Lower lobe of right lung (tissue), 2 donors: ENCODE data around the gene TNIP3. TPM values are rescaled to one million over a fixed set of nuclear protein-coding genes. Genes with fewer than 3 reads are reported as not detected.

Source experiments
- ATAC-seq, 2 donors: fragments of 200-7000 bp; cut with Tn5 transposase; one replicate each; pipeline ENCODE4 v1.9.1; 2020 to 2022; ENCODE audit warnings: mild to moderate bottlenecking in 2 of 2, moderate library complexity in 2 of 2
- DNase-seq: peaks from one replicate; pipeline ENCODE4 v3.0.0-alpha.2; 2020
- H3K27ac ChIP-seq: fragments of 200-600 bp; one replicate; pipeline ENCODE4 v1.8.0; 2022
- H3K27me3 ChIP-seq: fragments of 200-600 bp; one replicate; pipeline ENCODE4 v1.8.0; 2022; ENCODE audit warnings: low read depth
- H3K36me3 ChIP-seq: fragments of 200-600 bp; one replicate; pipeline ENCODE4 v1.8.0; 2022; ENCODE audit warnings: mild to moderate bottlenecking
- H3K4me1 ChIP-seq: fragments of 200-600 bp; one replicate; pipeline ENCODE4 v1.8.0; 2022
- H3K4me3 ChIP-seq: fragments of 200-600 bp; one replicate; pipeline ENCODE4 v1.8.0; 2022; ENCODE audit warnings: mild to moderate bottlenecking
- H3K9me3 ChIP-seq: fragments of 200-600 bp; one replicate; pipeline ENCODE4 v1.8.0; 2022
- CTCF ChIP-seq: fragments of 200-600 bp; IDR thresholded peaks from one replicate; pipeline ENCODE4 v1.8.0; 2022; ENCODE audit warnings: antibody characterized with exemption, mild to moderate bottlenecking
- intact Hi-C: fragments of 100-400 bp; cut with DNase I; formaldehyde crosslinking; loops from one replicate; pipeline ENCODE4 v1.11.0; 2022
- total RNA-seq: library from RNA; stranded (reverse); fragmentation: NEBNext Ultra II Directional; extraction: Animal tissue kit (Norgen Biotek cat#: 25700); gene quantifications from one replicate; pipeline ENCODE4 v1.2.1, GENCODE V29; 2021
- donor health status: DM: no; HTN: yes; CAD: no; lungs with severe emphysema.

TNIP3 gene
- total RNA-seq, 1 donor from 2014 or later = 0.95 TPM

DNA sequence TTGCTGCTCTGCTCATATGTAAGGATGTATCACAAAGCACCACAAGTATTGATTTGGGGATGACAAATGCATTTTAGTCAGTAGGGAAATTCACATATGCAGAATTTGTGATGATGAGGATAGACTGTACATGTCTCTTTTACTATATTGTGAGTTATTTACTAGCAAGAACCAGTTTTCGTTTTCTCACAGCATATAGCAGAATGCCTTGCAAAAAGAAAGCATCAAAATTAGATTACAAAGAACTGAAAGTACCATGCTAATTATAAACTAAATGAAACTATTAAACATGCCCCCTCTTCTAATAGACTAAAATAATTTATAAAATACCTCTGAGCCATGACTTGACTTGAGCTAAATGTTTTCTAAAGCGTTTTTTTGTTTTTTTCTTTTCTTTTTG, 20.1 kb downstream of the TNIP3 start:
- no peak for TF ChIP-seq CTCF
- no peaks in the 10 kb centered on the region for H3K36me3 ChIP-seq
- no peaks in the 10 kb centered on the region for H3K4me1 ChIP-seq
- no peaks in the 10 kb centered on the region for H3K27me3 ChIP-seq
- H3K9me3 ChIP-seq = no peaks in the 10 kb centered on the region
- no peak overlapping the region for H3K4me3 ChIP-seq
- H3K27ac ChIP-seq = no peak overlapping the region
- DNase-seq = no peak
- intact Hi-C loops = no loop called here
- no peak for ATAC-seq

DNA sequence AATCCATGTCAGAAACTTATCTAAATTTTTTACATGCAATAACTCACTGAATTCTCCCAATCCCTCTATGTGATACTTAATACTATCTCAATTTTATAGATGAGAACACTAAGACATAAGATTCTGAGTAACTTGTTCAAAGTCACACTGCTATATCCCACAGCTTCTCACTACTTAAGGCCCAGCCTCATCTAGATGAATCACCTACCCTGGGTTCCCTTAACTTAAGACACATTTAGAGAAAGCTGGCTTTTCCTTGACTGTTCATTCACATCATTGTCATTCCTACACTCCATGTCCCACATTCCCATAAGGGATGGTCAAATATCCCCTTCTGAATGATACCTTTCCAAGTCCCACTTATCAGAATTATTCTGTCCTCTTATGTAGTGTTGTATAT, 21.0 kb downstream of the TNIP3 start:
- H3K36me3 ChIP-seq = no peaks in the 10 kb centered on the region
- H3K9me3 ChIP-seq = no peaks in the 10 kb centered on the region
- no peak overlapping the region for H3K27ac ChIP-seq
- no peak for TF ChIP-seq CTCF
- H3K4me1 ChIP-seq = no peaks in the 10 kb centered on the region
- no peak for DNase-seq
- no peak for ATAC-seq
- H3K27me3 ChIP-seq = no peaks in the 10 kb centered on the region
- no peak overlapping the region for H3K4me3 ChIP-seq
- intact Hi-C loops = no loop called here

DNA sequence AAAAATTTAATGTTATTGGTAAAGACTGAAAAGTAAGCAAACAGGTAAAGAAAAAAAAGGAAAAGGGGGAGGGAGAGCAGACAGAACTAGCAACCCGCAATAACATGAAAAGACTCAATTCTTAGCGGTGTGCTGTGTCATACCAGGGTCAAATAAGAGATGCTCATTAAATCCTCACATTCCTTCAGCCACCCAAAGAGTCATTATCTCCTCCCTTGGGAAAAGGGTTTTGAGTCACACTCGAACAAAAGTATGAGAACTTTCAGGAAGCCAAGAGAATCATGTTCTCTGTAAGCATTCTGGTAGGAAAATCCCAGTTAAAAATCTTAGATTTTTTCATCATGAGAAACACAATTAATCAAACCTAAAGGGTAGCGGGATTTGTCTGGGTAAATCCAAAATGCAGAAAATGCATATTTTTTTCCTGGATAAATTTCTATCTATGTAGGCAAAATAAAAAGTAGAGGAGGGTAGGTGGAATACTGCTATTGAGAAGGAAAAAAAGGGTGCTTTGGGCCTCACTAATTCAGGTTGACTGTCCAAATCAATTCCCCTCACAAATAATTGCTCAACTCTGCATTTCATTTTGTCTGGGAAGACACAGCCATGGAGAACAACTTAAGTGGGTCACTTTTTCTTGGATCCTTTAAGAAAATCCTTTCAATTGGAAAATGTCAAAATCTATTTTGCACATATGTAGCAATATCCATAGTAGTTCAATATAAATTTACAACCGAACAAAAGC, 23.2 kb downstream of the TNIP3 start:
- H3K27me3 ChIP-seq = no peaks in the 10 kb centered on the region
- no peaks in the 10 kb centered on the region for H3K36me3 ChIP-seq
- H3K9me3 ChIP-seq = no peaks in the 10 kb centered on the region
- intact Hi-C loops = no loop called here
- no peaks in the 10 kb centered on the region for H3K4me1 ChIP-seq
- TF ChIP-seq CTCF = no peak
- H3K4me3 ChIP-seq = no peak overlapping the region
- no peak for ATAC-seq
- no peak for DNase-seq
- H3K27ac ChIP-seq = no peak overlapping the region

DNA sequence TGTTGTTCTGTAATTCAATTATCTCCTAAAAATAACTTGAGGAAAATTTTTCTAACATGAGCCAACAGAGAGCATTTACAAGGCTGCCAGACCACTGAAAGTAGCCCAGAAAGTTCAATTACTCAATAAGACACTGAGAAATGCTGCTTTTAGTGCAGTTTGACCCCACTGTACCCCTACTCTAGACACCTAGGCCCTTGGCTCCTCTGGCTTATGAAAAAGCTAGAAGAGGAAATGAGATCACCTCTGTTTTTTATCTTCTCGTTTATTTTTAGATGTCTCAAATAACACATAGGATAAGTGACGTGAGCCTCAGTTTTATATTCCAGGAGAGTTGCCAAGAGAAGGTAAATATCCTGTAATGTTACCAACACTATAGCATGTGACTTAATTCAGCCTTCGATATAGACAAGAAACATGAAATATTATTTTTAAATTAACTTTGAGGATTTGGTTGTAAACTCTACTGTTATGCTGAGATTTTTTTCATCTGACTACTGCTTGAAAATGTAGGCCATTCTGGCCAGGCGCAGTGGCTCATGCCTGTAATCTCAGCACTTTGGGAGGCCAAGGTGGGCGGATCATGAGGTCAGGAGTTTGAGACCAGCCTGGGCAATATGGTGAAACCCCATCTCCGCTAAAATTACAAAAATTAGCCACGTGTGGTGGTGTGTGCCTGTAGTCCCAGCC, 24.4 kb downstream of the TNIP3 start:
- no peaks in the 10 kb centered on the region for H3K4me1 ChIP-seq
- no peak overlapping the region for H3K27ac ChIP-seq
- no peak overlapping the region for H3K4me3 ChIP-seq
- ATAC-seq (no peak), DNase-seq (no peak)
- intact Hi-C loops = no loop called here
- TF ChIP-seq CTCF = no peak
- H3K27me3 ChIP-seq = no peaks in the 10 kb centered on the region
- no peaks in the 10 kb centered on the region for H3K36me3 ChIP-seq
- no peaks in the 10 kb centered on the region for H3K9me3 ChIP-seq

DNA sequence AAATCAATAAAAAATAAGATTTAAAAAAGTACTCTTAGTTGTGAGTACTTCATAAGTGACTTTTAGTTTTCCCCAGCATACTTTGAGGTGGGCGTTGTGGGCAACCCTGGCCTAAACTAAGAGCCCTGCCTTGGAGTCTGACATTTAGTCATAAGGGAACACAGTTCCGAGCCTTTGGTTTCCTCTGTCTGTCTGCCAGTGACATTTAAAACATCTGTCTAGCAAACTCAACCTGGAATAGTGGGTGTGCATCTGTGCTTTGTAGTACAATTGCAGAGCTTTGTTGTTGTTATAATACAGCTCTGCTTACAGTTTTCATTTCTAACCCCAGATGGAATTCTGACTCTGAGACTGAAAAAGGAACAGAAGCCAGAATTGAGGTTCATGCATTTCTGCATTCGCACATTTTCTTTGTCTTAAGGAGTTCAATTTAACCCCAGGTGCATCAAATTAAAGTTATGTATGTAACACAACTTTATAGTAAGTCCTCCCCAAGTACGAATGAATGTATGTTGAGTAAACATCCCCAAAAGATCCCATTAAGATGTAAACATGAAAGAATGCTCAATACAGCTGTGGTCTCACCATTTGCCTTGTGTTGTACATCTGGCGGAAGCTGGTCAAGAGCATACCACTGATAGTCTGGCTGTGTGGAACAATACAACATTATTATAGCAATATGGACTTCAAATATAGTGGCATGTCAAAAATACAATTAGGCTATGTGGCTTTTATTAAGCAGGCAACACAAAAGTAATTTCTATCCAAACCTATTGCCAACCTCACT, 25.9 kb downstream of the TNIP3 start:
- ATAC-seq (no peak), DNase-seq (no peak)
- no peak for TF ChIP-seq CTCF
- Histone ChIP-seq H3K36me3 (no peaks in the 10 kb centered on the region), H3K4me3 (no peak overlapping the region), H3K27ac (no peak overlapping the region), H3K4me1 (no peaks in the 10 kb centered on the region), H3K9me3 (no peaks in the 10 kb centered on the region), H3K27me3 (no peaks in the 10 kb centered on the region)
- intact Hi-C loops = no loop called here
